CD14-positive monocyte (primary cell): ENCODE results near the gene RMI2. TPM values are rescaled to one million over a fixed set of nuclear protein-coding genes. Genes with fewer than 3 reads are reported as not detected.
A peak's percentile ranks its signal among the peaks of the same experiment; 100 is the strongest.
"Not testable (repeated sequence)": the region's sequence is repeated elsewhere in the genome, so short reads cannot be mapped to it uniquely, and the experiment has no call there.

Experiments used
- DNase-seq, 3 donors: peaks; one replicate each; pipeline ENCODE4 v3.0.0-alpha.2; 2011 to 2022
- H2AFZ ChIP-seq: 2 replicates; pipeline ENCODE4 v1.6.0; 2012; ENCODE audit warnings: mild to moderate bottlenecking, low read depth, low read length, inconsistent platforms; ENCODE audit not compliant: insufficient read depth, poor library complexity, severe bottlenecking
- H3K27ac ChIP-seq, 2 donors: 1 replicate in 1 of 2; 2 replicates in 1 of 2; pipeline ENCODE4 v1.5.1; 2012 to 2013; ENCODE audit warnings: low read length in 2 of 2, control low read depth in 1 of 2, inconsistent platforms in 1 of 2, low read depth in 1 of 2, mild to moderate bottlenecking in 1 of 2
- H3K27me3 ChIP-seq, 2 donors: one replicate each; pipeline versions ENCODE4 v1.6.0 to v1.6.1; 2011 to 2013; ENCODE audit warnings: low read length in 2 of 2; ENCODE audit not compliant: control insufficient read depth in 2 of 2, insufficient read depth in 2 of 2
- H3K36me3 ChIP-seq, 2 donors: replicated peaks in 1 of 2; 1 replicate in 1 of 2; 2 replicates in 1 of 2; pipeline versions ENCODE4 v1.5.1 to v1.6.1; 2012 to 2013; ENCODE audit warnings: low read length in 2 of 2, control low read depth in 1 of 2, inconsistent platforms in 1 of 2, mild to moderate bottlenecking in 1 of 2; ENCODE audit not compliant: insufficient read depth in 2 of 2, control insufficient read depth in 1 of 2
- H3K4me1 ChIP-seq, 2 donors: 1 replicate in 1 of 2; 2 replicates in 1 of 2; pipeline versions ENCODE4 v1.5.1 to v1.6.1; 2012 to 2013; ENCODE audit warnings: low read length in 2 of 2, control low read depth in 1 of 2, inconsistent platforms in 1 of 2, mild to moderate bottlenecking in 1 of 2, moderate library complexity in 1 of 2; ENCODE audit not compliant: insufficient read depth in 2 of 2, control insufficient read depth in 1 of 2
- H3K4me2 ChIP-seq: replicated peaks from 2 replicates; pipeline ENCODE3; 2012; ENCODE audit warnings: low read length, moderate library complexity, mild to moderate bottlenecking; ENCODE audit not compliant: poor library complexity, severe bottlenecking; ENCODE audit errors: extremely low read depth
- H3K4me3 ChIP-seq, 3 experiments: fragments of 200-600 bp in 1 of 3; sonication (generic) in 1 of 3; replicated peaks in 1 of 3; 1 replicate in 2 of 3; 2 replicates in 1 of 3; pipeline ENCODE4 v1.5.1; 2011 to 2013; ENCODE audit warnings: low read length in 3 of 3, mild to moderate bottlenecking in 3 of 3, control low read depth in 2 of 3, low read depth in 2 of 3, inconsistent platforms in 1 of 3, moderate library complexity in 1 of 3
- H3K79me2 ChIP-seq: 2 replicates; pipeline ENCODE4 v1.6.0; 2012; ENCODE audit warnings: mild to moderate bottlenecking, control low read depth, inconsistent platforms, low read length, moderate library complexity; ENCODE audit not compliant: insufficient read depth
- H3K9ac ChIP-seq: 2 replicates; pipeline ENCODE4 v1.6.0; 2017; ENCODE audit warnings: low read length, mild to moderate bottlenecking; ENCODE audit not compliant: insufficient read depth, poor library complexity, severe bottlenecking
- H3K9me3 ChIP-seq, 2 donors: replicated peaks in 1 of 2; 1 replicate in 1 of 2; 2 replicates in 1 of 2; pipeline versions ENCODE4 v1.5.1 to v1.6.1; 2012 to 2013; ENCODE audit warnings: low read length in 2 of 2, control low read depth in 1 of 2; ENCODE audit not compliant: control insufficient read depth in 1 of 2, insufficient read depth in 1 of 2
- H4K20me1 ChIP-seq: 2 replicates; pipeline ENCODE4 v1.6.0; 2012; ENCODE audit warnings: mild to moderate bottlenecking, low read length, control low read depth, moderate library complexity; ENCODE audit not compliant: insufficient read depth
- H3K27ac Mint-ChIP-seq, 7 donors: one replicate each; pipeline ENCODE4 v1.8.0; 2020; ENCODE audit warnings: mild to moderate bottlenecking in 7 of 7, mixed read lengths in 7 of 7, moderate library complexity in 6 of 7, inconsistent platforms in 2 of 7
- H3K27me3 Mint-ChIP-seq, 3 donors: one replicate each; pipeline ENCODE4 v1.8.0; 2021 to 2022; ENCODE audit warnings: low read depth in 3 of 3, mild to moderate bottlenecking in 3 of 3, mixed read lengths in 3 of 3, moderate library complexity in 3 of 3, inconsistent platforms in 1 of 3
- H3K36me3 Mint-ChIP-seq, 2 donors: one replicate each; pipeline ENCODE4 v1.8.0; 2020; ENCODE audit warnings: mixed read lengths in 2 of 2, inconsistent platforms in 1 of 2, mild to moderate bottlenecking in 1 of 2
- H3K4me1 Mint-ChIP-seq: one replicate; pipeline ENCODE4 v1.8.0; 2020; ENCODE audit warnings: mild to moderate bottlenecking, mixed read lengths
- H3K4me3 Mint-ChIP-seq, 2 donors: one replicate each; pipeline ENCODE4 v1.8.0; 2020; ENCODE audit warnings: mild to moderate bottlenecking in 2 of 2, mixed read lengths in 2 of 2, moderate library complexity in 1 of 2
- H3K9me3 Mint-ChIP-seq, 7 donors: one replicate each; pipeline ENCODE4 v1.8.0; 2020 to 2022; ENCODE audit warnings: mixed read lengths in 7 of 7, mild to moderate bottlenecking in 6 of 7, moderate library complexity in 6 of 7, inconsistent platforms in 2 of 7
- CTCF ChIP-seq: fragments of 200-600 bp; IDR thresholded peaks from one replicate; pipeline ENCODE4 v1.8.0; 2022; ENCODE audit warnings: antibody characterized with exemption, mild to moderate bottlenecking
- WGBS: methylation state at CpG from one replicate; pipeline ENCODE4 v1.1.5; 2013; ENCODE audit warnings: missing lambda C conversion rate; ENCODE audit not compliant: insufficient coverage; 5-methylcytosine and 5-hydroxymethylcytosine counted together
- intact Hi-C, 2 donors: fragments of 100-400 bp; cut with micrococcal nuclease; formaldehyde crosslinking; loops; one replicate each; pipeline versions ENCODE4 v1.15.0 to v1.15.1; 2023
- polyA plus RNA-seq, 3 donors: library from polyadenylated mRNA; depleted of rRNA in 1 of 3; unstranded in 2 of 3; stranded (reverse) in 1 of 3; fragments of 300-500 nt in 2 of 3; fragments of >200 nt in 1 of 3; fragmentation: Illumina TruSeq in 2 of 3; gene quantifications; 1 replicate in 2 of 3; 2 replicates in 1 of 3; pipeline ENCODE4 v1.2.3, GENCODE V29; 2012 to 2021

RMI2 gene
- polyA plus RNA-seq, 3 donors = 0.17 to 0.24 (median 0.23) TPM

- no peak for TF ChIP-seq CTCF
- peaks cover 0 to 10% (median 4%) of the 10 kb centered on the region in 7 donors for H3K9me3 Mint-ChIP-seq
- peaks cover 47 to 70% of the 10 kb centered on the region in 2 donors for H3K27me3 ChIP-seq
- H3K36me3 Mint-ChIP-seq = peaks cover 0 to 7% of the 10 kb centered on the region in 2 donors
- no peak overlapping the region for H3K27ac Mint-ChIP-seq
- H3K79me2 ChIP-seq = no peaks in the 10 kb centered on the region
- peaks cover 54% of the 10 kb centered on the region for H3K4me1 Mint-ChIP-seq
- peaks cover 83 to 97% (median 85%) of the 10 kb centered on the region in 3 donors for H3K27me3 Mint-ChIP-seq
- H3K4me1 ChIP-seq = peaks cover 22 to 27% of the 10 kb centered on the region in 2 donors
- peaks cover 2% of the 10 kb centered on the region for H4K20me1 ChIP-seq
- peak in 1 of 3 donors; percentile 62 for DNase-seq
- no peak overlapping the region for H2AFZ ChIP-seq
- intact Hi-C loops = no loop called here
- 84% methylated on average over 4 of the region's 5 CpGs for WGBS
- no peak overlapping the region for H3K4me2 ChIP-seq
- H3K36me3 ChIP-seq = no peaks in the 10 kb centered on the region
- H3K9ac ChIP-seq = no peak overlapping the region
- no peak overlapping the region for H3K4me3 ChIP-seq
- peak overlapping the region in 1 of 2 donors; percentile 83 for H3K4me3 Mint-ChIP-seq
- peaks cover 0 to 4% of the 10 kb centered on the region in 2 donors for H3K9me3 ChIP-seq
- no peak overlapping the region for H3K27ac ChIP-seq
Measured at GRCh38 chr16:11367483-11367906, 22.2 kb downstream of the RMI2 start.

- Mint-ChIP-seq H3K9me3 (peaks cover 0 to 4% (median 2%) of the 10 kb centered on the region in 7 donors), H3K4me1 (peaks cover 39% of the 10 kb centered on the region), H3K27ac (peak overlapping the region; percentile 5 to 89 (median 73)), H3K4me3 (peak overlapping the region; percentile 0 to 68), H3K36me3 (peaks cover 0 to 7% of the 10 kb centered on the region in 2 donors), H3K27me3 (peaks cover 67 to 86% (median 75%) of the 10 kb centered on the region in 3 donors)
- no peak overlapping the region for H3K9ac ChIP-seq
- peaks cover 28 to 46% of the 10 kb centered on the region in 2 donors for H3K27me3 ChIP-seq
- intact Hi-C loops = no loop called here
- H3K4me1 ChIP-seq = peaks cover 21 to 22% of the 10 kb centered on the region in 2 donors
- no peak overlapping the region for H3K4me3 ChIP-seq
- 0% methylated on average over 2 of the region's 7 CpGs for WGBS
- H3K79me2 ChIP-seq = no peaks in the 10 kb centered on the region
- H2AFZ ChIP-seq = no peak overlapping the region
- no peak overlapping the region for H3K4me2 ChIP-seq
- peak; percentile 73 to 98 (median 86) for DNase-seq
- TF ChIP-seq CTCF = no peak
- no peaks in the 10 kb centered on the region for H3K36me3 ChIP-seq
- no peaks in the 10 kb centered on the region for H3K9me3 ChIP-seq
- no peaks in the 10 kb centered on the region for H4K20me1 ChIP-seq
- peak overlapping the region in 1 of 2 donors; percentile 23 for H3K27ac ChIP-seq
Measured at GRCh38 chr16:11370084-11370931, 25.0 kb downstream of the RMI2 start.

GRCh38 chr16:11370932-11371279 lies 25.6 kb downstream of the RMI2 start:
- peak overlapping the region in 6 of 7 donors; percentile 5 to 89 (median 58) for H3K27ac Mint-ChIP-seq
- H3K4me2 ChIP-seq, H2AFZ ChIP-seq, intact Hi-C loops, H3K36me3 ChIP-seq, H3K9me3 ChIP-seq, H3K9me3 Mint-ChIP-seq, H3K36me3 Mint-ChIP-seq, H3K4me3 ChIP-seq, H4K20me1 ChIP-seq, H3K9ac ChIP-seq, H3K27ac ChIP-seq, H3K79me2 ChIP-seq, DNase-seq: not testable (repeated sequence)
- H3K4me1 ChIP-seq = peaks cover 21 to 22% of the 10 kb centered on the region in 2 donors
- peaks cover 62 to 86% (median 71%) of the 10 kb centered on the region in 3 donors for H3K27me3 Mint-ChIP-seq
- 96% methylated on average over 4 of the region's 13 CpGs for WGBS
- H3K27me3 ChIP-seq = peaks cover 23 to 40% of the 10 kb centered on the region in 2 donors
- peak overlapping the region in 1 of 2 donors; percentile 68 for H3K4me3 Mint-ChIP-seq
- H3K4me1 Mint-ChIP-seq = peaks cover 37% of the 10 kb centered on the region
